Caco-2 (cell line): ENCODE results near the gene P3H2. TPM values are rescaled to one million over a fixed set of nuclear protein-coding genes. Genes with fewer than 3 reads are reported as not detected.

Source experiments
- BruUV-seq: library from RNA; stranded (reverse); fragments of 400-500 nt; replicated peaks from 2 replicates; lab custom pipeline; 2021; lab: Mats Ljungman, UMichigan
- CTCF ChIA-PET: fragments of 300-600 bp; sonication (Branson Sonifier 250); formaldehyde crosslinking; loops from one replicate; lab custom pipeline; 2022; ENCODE audit warnings: antibody characterized with exemption; lab: Charles Lee
- POLR2A ChIA-PET: fragments of 300-600 bp; sonication (Branson Sonifier 250); formaldehyde crosslinking; loops from one replicate; lab custom pipeline; 2022; ENCODE audit warnings: antibody characterized with exemption; lab: Charles Lee
- DNase-seq, 2 experiments: peaks; one replicate each; pipeline versions ENCODE4 v3.0.0 to v3.0.0-alpha.2; 2020 to 2022
- H3K27me3 ChIP-seq: replicated peaks from 2 replicates; pipeline ENCODE4 v1.6.0; 2011; ENCODE audit warnings: low read length; ENCODE audit not compliant: control insufficient read depth, insufficient read depth
- H3K36me3 ChIP-seq: 2 replicates; pipeline ENCODE4 v1.5.1; 2011; ENCODE audit warnings: low read length; ENCODE audit not compliant: control insufficient read depth, insufficient read depth
- H3K4me1 ChIP-seq: fragments of 250-450 bp; sonication (Bioruptor Pico); 2 replicates; pipeline ENCODE4 v1.5.1; 2020; ENCODE audit warnings: mild to moderate bottlenecking
- H3K4me3 ChIP-seq: 2 replicates; pipeline ENCODE4 v1.5.1; 2011; ENCODE audit warnings: low read depth, mild to moderate bottlenecking, control low read depth, low read length
- H3K9me3 ChIP-seq: fragments of 250-450 bp; sonication (Bioruptor Pico); 2 replicates; pipeline ENCODE4 v1.5.1; 2020; ENCODE audit warnings: mild to moderate bottlenecking, moderate library complexity
- H3K27ac Mint-ChIP-seq: one replicate; pipeline ENCODE4 v1.8.0; 2022; ENCODE audit warnings: mixed read lengths; ENCODE audit not compliant: unreplicated experiment
- H3K27me3 Mint-ChIP-seq: one replicate; pipeline ENCODE4 v1.8.0; 2022; ENCODE audit warnings: mixed read lengths; ENCODE audit not compliant: insufficient read depth, unreplicated experiment
- H3K36me3 Mint-ChIP-seq: one replicate; pipeline ENCODE4 v1.8.0; 2022; ENCODE audit warnings: mild to moderate bottlenecking, mixed read lengths; ENCODE audit not compliant: insufficient read depth, unreplicated experiment
- H3K4me1 Mint-ChIP-seq: one replicate; pipeline ENCODE4 v1.8.0; 2022; ENCODE audit warnings: low read depth, mixed read lengths; ENCODE audit not compliant: unreplicated experiment
- H3K4me3 Mint-ChIP-seq: one replicate; pipeline ENCODE4 v1.8.0; 2022; ENCODE audit warnings: mild to moderate bottlenecking, moderate library complexity, mixed read lengths; ENCODE audit not compliant: unreplicated experiment
- H3K9me3 Mint-ChIP-seq: one replicate; pipeline ENCODE4 v1.8.0; 2022; ENCODE audit warnings: mixed read lengths; ENCODE audit not compliant: unreplicated experiment
- CTCF ChIP-seq, 2 experiments: fragments of 200-600 bp in 1 of 2; IDR thresholded peaks; 1 replicate in 1 of 2; 2 replicates in 1 of 2; pipeline versions ENCODE4 v1.5.1 to v1.8.0; 2011 to 2022; ENCODE audit warnings: antibody characterized with exemption in 1 of 2, control low read depth in 1 of 2, inconsistent platforms in 1 of 2, low read depth in 1 of 2, low read length in 1 of 2, mild to moderate bottlenecking in 1 of 2, moderate library complexity in 1 of 2; ENCODE audit not compliant: insufficient read depth in 1 of 2, severe bottlenecking in 1 of 2, unreplicated experiment in 1 of 2
- intact Hi-C: fragments of 100-400 bp; cut with micrococcal nuclease; formaldehyde crosslinking; loops from one replicate; pipeline ENCODE4 v1.10.0; 2022; ENCODE audit not compliant: unreplicated experiment
- total RNA-seq: library from RNA; stranded (reverse); gene quantifications from 2 replicates; pipeline ENCODE4 v1.2.3, GENCODE V29; 2022

P3H2 gene
- total RNA-seq, 1 experiment from 2014 or later: 55.8 TPM

- Histone ChIP-seq H3K36me3 (no peaks in the 10 kb centered on the region), H3K4me1 (0 out of 2 replicates have a peak, but pooled peaks cover 2% of the 10 kb centered on the region), H3K4me3 (no peak overlapping the region), H3K9me3 (no peaks in the 10 kb centered on the region), H3K27me3 (no peaks in the 10 kb centered on the region)
- Mint-ChIP-seq H3K27ac (no peak overlapping the region), H3K4me1 (peaks cover 8% of the 10 kb centered on the region), H3K36me3 (no peaks in the 10 kb centered on the region), H3K4me3 (no peak overlapping the region), H3K9me3 (no peaks in the 10 kb centered on the region), H3K27me3 (no peaks in the 10 kb centered on the region)
- ChIA-PET POLR2A (no interaction called here), CTCF (no interaction called here)
- no peak for DNase-seq
- no peak for TF ChIP-seq CTCF (IDR thresholded peaks at IDR 0.05; ENCODE audit: insufficient read depth in 1 of 2, low read depth in 1 of 2, low read length in 1 of 2, severe bottlenecking in 1 of 2, unreplicated experiment in 1 of 2)
- no TSS peak for BruUV-seq
- intact Hi-C loops: no loop called here
These were observed 71.7 kb downstream of the P3H2 start for GRCh38 chr3:190048932-190049441.

GRCh38 chr3:190044974-190045373, 75.7 kb downstream of the P3H2 start:
- H3K9me3 Mint-ChIP-seq: no peaks in the 10 kb centered on the region
- no peak for DNase-seq
- H3K4me3 Mint-ChIP-seq: no peak overlapping the region
- H3K36me3 Mint-ChIP-seq: no peaks in the 10 kb centered on the region
- Histone ChIP-seq H3K27me3 (no peaks in the 10 kb centered on the region), H3K36me3 (no peaks in the 10 kb centered on the region), H3K4me1 (no peaks in the 10 kb centered on the region), H3K4me3 (no peak overlapping the region), H3K9me3 (no peaks in the 10 kb centered on the region)
- ChIA-PET POLR2A (no interaction called here), CTCF (no interaction called here)
- no peak for TF ChIP-seq CTCF (IDR thresholded peaks at IDR 0.05; ENCODE audit: insufficient read depth in 1 of 2, low read depth in 1 of 2, low read length in 1 of 2, severe bottlenecking in 1 of 2, unreplicated experiment in 1 of 2)
- BruUV-seq: no TSS peak
- H3K27ac Mint-ChIP-seq: no peak overlapping the region
- H3K4me1 Mint-ChIP-seq: no peaks in the 10 kb centered on the region
- no peaks in the 10 kb centered on the region for H3K27me3 Mint-ChIP-seq
- intact Hi-C loops: no loop called here

- H3K4me3 ChIP-seq: no peak overlapping the region
- intact Hi-C loops: no loop called here
- no peaks in the 10 kb centered on the region for H3K27me3 ChIP-seq
- no peak for TF ChIP-seq CTCF (IDR thresholded peaks at IDR 0.05; ENCODE audit: insufficient read depth in 1 of 2, low read depth in 1 of 2, low read length in 1 of 2, severe bottlenecking in 1 of 2, unreplicated experiment in 1 of 2)
- no peaks in the 10 kb centered on the region for H3K36me3 ChIP-seq
- Mint-ChIP-seq H3K27ac (no peak overlapping the region), H3K27me3 (no peaks in the 10 kb centered on the region), H3K4me1 (no peaks in the 10 kb centered on the region), H3K4me3 (no peak overlapping the region), H3K9me3 (no peaks in the 10 kb centered on the region), H3K36me3 (no peaks in the 10 kb centered on the region)
- ChIA-PET POLR2A (no interaction called here), CTCF (interaction anchor here (0.5 to 0.6 kb wide), 2 partner anchors 11 to 165 kb away, joined by 3 read pairs; no protein-coding TSS in a partner anchor)
- DNase-seq: no peak
- BruUV-seq: no TSS peak
- H3K9me3 ChIP-seq: no peaks in the 10 kb centered on the region
- no peaks in the 10 kb centered on the region for H3K4me1 ChIP-seq
These were observed 76.6 kb downstream of the P3H2 start for GRCh38 chr3:190044142-190044541.
